Loucy (cell line): Measurements from ENCODE around the gene SRPK1.
A peak's percentile ranks its signal among the peaks of the same experiment; 100 is the strongest.

ENCODE experiments used
- H2AFZ ChIP-seq: fragments of 200-600 bp; sonication (generic); 2 replicates; pipeline ENCODE4 v1.6.0; 2016; ENCODE audit warnings: antibody characterized with exemption, mild to moderate bottlenecking, low read length, moderate library complexity
- H3F3A ChIP-seq: fragments of 200-600 bp; 2 replicates; pipeline ENCODE4 v1.6.0; 2016; ENCODE audit warnings: antibody characterized with exemption, low read depth, mild to moderate bottlenecking
- H3K27me3 ChIP-seq: fragments of 200-600 bp; sonication (generic); 2 replicates; pipeline ENCODE4 v1.6.1; 2014; ENCODE audit warnings: low read length, mild to moderate bottlenecking; ENCODE audit not compliant: insufficient read depth, poor library complexity, severe bottlenecking
- H3K36me3 ChIP-seq: fragments of 200-600 bp; sonication (generic); 2 replicates; pipeline ENCODE4 v1.6.1; 2016; ENCODE audit warnings: low read length; ENCODE audit not compliant: insufficient read depth
- H3K4me1 ChIP-seq: fragments of 200-600 bp; sonication (generic); 2 replicates; pipeline ENCODE4 v1.5.1; 2014; ENCODE audit warnings: low read length, mild to moderate bottlenecking; ENCODE audit not compliant: insufficient read depth, poor library complexity, severe bottlenecking
- H3K4me2 ChIP-seq: fragments of 200-600 bp; sonication (generic); 2 replicates; pipeline ENCODE4 v1.6.0; 2014; ENCODE audit warnings: antibody characterized with exemption, low read length, low read depth, mild to moderate bottlenecking; ENCODE audit not compliant: poor library complexity, severe bottlenecking
- H3K4me3 ChIP-seq: fragments of 200-600 bp; sonication (generic); 2 replicates; pipeline ENCODE4 v1.5.1; 2014; ENCODE audit warnings: low read length, mild to moderate bottlenecking, mixed read lengths; ENCODE audit not compliant: poor library complexity, severe bottlenecking
- H3K79me2 ChIP-seq: fragments of 200-600 bp; sonication (generic); 2 replicates; pipeline ENCODE4 v1.6.1; 2014; ENCODE audit warnings: low read length; ENCODE audit not compliant: insufficient read depth
- H3K9ac ChIP-seq: fragments of 200-600 bp; sonication (generic); 2 replicates; pipeline ENCODE4 v1.6.0; 2014; ENCODE audit warnings: mild to moderate bottlenecking, low read depth, low read length, moderate library complexity; ENCODE audit not compliant: poor library complexity, severe bottlenecking
- H3K9me2 ChIP-seq: fragments of 200-600 bp; sonication (generic); replicated peaks from 2 replicates; pipeline ENCODE4 v1.6.1; 2016; ENCODE audit warnings: low read depth, low read length, mixed read lengths
- H3K9me3 ChIP-seq: fragments of 200-600 bp; sonication (generic); 2 replicates; pipeline ENCODE4 v1.6.1; 2014; ENCODE audit warnings: mild to moderate bottlenecking, antibody characterized with exemption, low read length, low read depth; ENCODE audit not compliant: insufficient read depth
- H4K20me1 ChIP-seq: fragments of 200-600 bp; sonication (generic); 2 replicates; pipeline ENCODE4 v1.6.0; 2014; ENCODE audit warnings: antibody characterized with exemption, low read length, mild to moderate bottlenecking; ENCODE audit not compliant: insufficient read depth, poor library complexity, severe bottlenecking
- CTCF ChIP-seq: fragments of 200-600 bp; sonication (generic); conservative IDR thresholded peaks from 2 replicates; pipeline ENCODE4 v1.5.1; 2014; ENCODE audit warnings: mild to moderate bottlenecking, antibody characterized with exemption, low read length
- EZH2phosphoT487 ChIP-seq: fragments of 200-600 bp; IDR thresholded peaks from 2 replicates; pipeline ENCODE4 v1.6.1; 2018; ENCODE audit warnings: antibody characterized with exemption, mild to moderate bottlenecking, moderate library complexity, borderline replicate concordance

The SRPK1 gene

DNA sequence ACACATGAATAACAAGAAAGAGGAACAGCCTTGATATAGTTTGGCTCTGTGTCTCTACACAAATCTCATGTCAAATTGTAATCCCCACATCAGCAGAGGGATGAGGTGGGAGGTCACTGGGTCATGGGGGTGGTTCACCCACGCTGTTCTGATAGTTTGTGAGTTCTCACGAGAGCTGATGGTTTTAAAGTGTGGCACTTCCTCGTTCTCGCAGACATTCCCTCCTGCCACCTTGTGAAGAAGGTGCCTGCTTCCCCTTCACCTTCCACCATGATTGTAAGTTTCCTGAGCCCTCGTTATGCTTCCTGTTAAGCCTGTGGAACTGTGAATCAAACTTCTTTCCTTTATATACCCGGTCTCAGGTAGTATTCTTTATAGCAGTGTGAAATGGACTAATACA, 13.1 kb downstream of the SRPK1 start:
- Histone ChIP-seq H3K4me2 (no peak overlapping the region), H3K4me3 (no peak overlapping the region), H2AFZ (no peak overlapping the region), H3K4me1 (peaks cover 4% of the 10 kb centered on the region), H3F3A (no peaks in the 10 kb centered on the region), H4K20me1 (peaks cover 38% of the 10 kb centered on the region), H3K79me2 (peaks cover 89% of the 10 kb centered on the region), H3K9ac (no peak overlapping the region), H3K27me3 (no peaks in the 10 kb centered on the region), H3K9me3 (peaks cover 28% of the 10 kb centered on the region; the same call in 1 of the 2 replicates), H3K36me3 (peaks cover 57% of the 10 kb centered on the region), H3K9me2 (no peaks in the 10 kb centered on the region)
- TF ChIP-seq CTCF (no peak), EZH2phosphoT487 (no peak)

- Histone ChIP-seq H3K9ac (no peak overlapping the region), H3K4me2 (no peak overlapping the region), H3K36me3 (peaks cover 50% of the 10 kb centered on the region), H3K9me3 (peaks cover 28% of the 10 kb centered on the region; the same call in 1 of the 2 replicates), H3K79me2 (peaks cover 89% of the 10 kb centered on the region), H4K20me1 (peaks cover 45% of the 10 kb centered on the region), H3F3A (no peaks in the 10 kb centered on the region), H3K4me3 (no peak overlapping the region), H3K9me2 (no peaks in the 10 kb centered on the region), H3K27me3 (no peaks in the 10 kb centered on the region), H3K4me1 (peaks cover 4% of the 10 kb centered on the region), H2AFZ (no peak overlapping the region)
- no peak for TF ChIP-seq CTCF
- no peak for TF ChIP-seq EZH2phosphoT487
Measured at GRCh38 chr6:35906499-35906846, 14.4 kb downstream of the SRPK1 start.

DNA sequence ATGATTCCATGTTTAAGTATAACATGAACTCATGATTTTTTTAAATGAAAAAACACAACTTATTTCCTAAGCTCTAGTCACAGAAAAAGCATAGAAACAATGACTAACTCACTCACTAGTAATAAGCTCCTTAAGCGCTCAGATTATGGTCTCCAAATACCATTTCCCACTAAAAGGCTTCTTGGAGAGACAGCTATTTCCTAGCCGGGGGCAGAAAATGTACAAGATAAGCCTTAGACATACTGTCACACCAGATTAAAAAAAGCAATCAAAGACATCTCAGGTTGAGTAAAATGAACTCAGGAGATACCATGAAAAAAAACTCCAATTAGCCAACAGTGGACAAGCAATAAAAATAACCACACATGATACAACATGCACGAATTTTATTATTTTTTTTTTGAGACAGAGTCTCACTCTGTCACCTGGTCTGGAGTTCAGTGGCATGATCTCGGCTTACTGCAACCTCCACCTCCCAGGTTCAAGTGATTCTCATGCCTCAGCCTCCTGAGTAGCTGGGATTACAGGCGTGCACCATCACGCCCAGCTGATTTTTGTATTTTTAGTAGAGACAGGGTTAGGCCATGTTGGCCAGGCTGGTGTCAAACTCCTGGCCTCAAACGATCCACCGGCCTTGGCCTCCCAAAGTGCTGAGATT, 14.9 kb downstream of the SRPK1 start:
- no peak overlapping the region for H3K9ac ChIP-seq
- no peak overlapping the region for H3K4me3 ChIP-seq
- peaks cover 50% of the 10 kb centered on the region for H4K20me1 ChIP-seq
- peaks cover 52% of the 10 kb centered on the region for H3K36me3 ChIP-seq
- H2AFZ ChIP-seq, result no peak overlapping the region
- H3K4me1 ChIP-seq, result peaks cover 4% of the 10 kb centered on the region
- H3K27me3 ChIP-seq, result no peaks in the 10 kb centered on the region
- peaks cover 90% of the 10 kb centered on the region for H3K79me2 ChIP-seq
- no peak for TF ChIP-seq CTCF
- TF ChIP-seq EZH2phosphoT487, result no peak
- no peaks in the 10 kb centered on the region for H3F3A ChIP-seq
- peak overlapping the region; percentile 19 for H3K4me2 ChIP-seq
- peaks cover 25% of the 10 kb centered on the region; the same call in 1 of the 2 replicates for H3K9me3 ChIP-seq
- H3K9me2 ChIP-seq, result no peaks in the 10 kb centered on the region
